ENCODE data around the gene LCAT. TPM values are rescaled to one million over a fixed set of nuclear protein-coding genes. Genes with fewer than 3 reads are reported as not detected.

The LCAT gene
- total RNA-seq, 2 donors from 2014 or later = 6.9 to 17.4 TPM

DNA sequence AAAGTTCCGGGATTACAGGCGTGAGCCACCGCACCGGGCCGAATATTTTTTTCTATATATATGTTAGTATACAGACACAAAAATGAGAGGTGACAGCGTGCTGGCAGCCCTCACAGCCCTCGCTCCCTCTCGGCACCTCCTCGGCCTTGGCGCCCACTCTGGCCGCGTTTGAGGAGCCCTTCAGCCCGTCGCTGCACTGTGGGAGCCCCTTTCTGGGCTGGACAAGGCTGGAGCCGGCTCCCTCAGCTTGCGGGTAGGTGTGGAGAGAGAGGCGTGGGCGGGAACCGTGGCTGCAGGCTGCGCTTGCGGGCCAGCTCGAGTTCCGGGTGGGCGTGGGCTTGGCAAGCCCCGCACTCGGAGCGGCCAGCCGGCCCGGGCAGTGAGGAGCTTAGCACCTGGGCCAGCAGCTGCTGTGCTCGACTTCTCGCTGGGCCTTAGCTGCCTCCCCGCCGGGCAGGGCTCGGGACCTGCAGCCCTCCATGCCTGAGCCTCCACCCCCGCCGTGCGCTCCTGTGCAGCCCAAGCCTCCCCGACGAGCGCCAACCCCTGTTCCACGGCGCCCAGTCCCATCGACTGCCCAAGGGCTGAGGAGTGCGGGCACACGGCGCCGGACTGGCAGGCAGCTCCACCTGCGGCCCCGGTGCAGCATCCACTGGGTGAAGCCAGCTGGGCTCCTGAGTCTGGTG, 38.2 kb upstream of the LCAT start:
- 98% methylated on average over 31 of the region's 49 CpGs for WGBS
- Histone ChIP-seq H3K9me3 (no peaks in the 10 kb centered on the region), H3K4me3 (no peak overlapping the region), H3K27ac (no peak overlapping the region), H3K27me3 (replicated peaks; ENCODE audit: insufficient read depth) (no peaks in the 10 kb centered on the region), H3K4me1 (replicated peaks) (no peaks in the 10 kb centered on the region), H3K36me3 (no peaks in the 10 kb centered on the region)
- no peak for TF ChIP-seq POLR2AphosphoS5 (IDR thresholded peaks at IDR 0.05)
- TF ChIP-seq POLR2A (IDR thresholded peaks at IDR 0.05) = no peak
- TF ChIP-seq CTCF (IDR thresholded peaks at IDR 0.05) = no peak
- DNase-seq (ENCODE audit: low spot score) = no peak
- intact Hi-C loops (cut with DNase I) = loop anchor here (10.0 kb wide), 1 partner anchor 53 kb away; no protein-coding TSS in a partner anchor

GRCh38 chr16:67979955-67980678, 36.2 kb upstream of the LCAT start, which contains the start of gene DPEP3:
TSS of gene DPEP3 (minus strand) at chr16:67980499. CDS start at chr16:67980380, 119 bp downstream.
- intact Hi-C loops (cut with DNase I) = loop anchor here (10.0 kb wide), 1 partner anchor 55 kb away; no protein-coding TSS in a partner anchor
- Histone ChIP-seq H3K4me3 (no peak within 1 kb of the TSS), H3K9me3 (no peaks in the 10 kb centered on the region), H3K4me1 (replicated peaks) (no peaks in the 10 kb centered on the region), H3K27me3 (replicated peaks; ENCODE audit: insufficient read depth) (no peaks in the 10 kb centered on the region), H3K36me3 (no peaks in the 10 kb centered on the region), H3K27ac (no peak within 1 kb of the TSS)
- no peak for DNase-seq (ENCODE audit: low spot score)
- TF ChIP-seq CTCF (IDR thresholded peaks at IDR 0.05) (no peak), POLR2AphosphoS5 (IDR thresholded peaks at IDR 0.05) (no peak), POLR2A (IDR thresholded peaks at IDR 0.05) (no peak)
- WGBS = 74% methylated on average over 47 of the region's 62 CpGs

- intact Hi-C loops (cut with DNase I) = no loop called here
- Histone ChIP-seq H3K27ac (no peak overlapping the region), H3K27me3 (replicated peaks; ENCODE audit: insufficient read depth) (no peaks in the 10 kb centered on the region), H3K36me3 (no peaks in the 10 kb centered on the region), H3K4me3 (no peak overlapping the region), H3K9me3 (no peaks in the 10 kb centered on the region), H3K4me1 (replicated peaks) (no peaks in the 10 kb centered on the region)
- TF ChIP-seq CTCF (IDR thresholded peaks at IDR 0.05) (no peak), POLR2A (IDR thresholded peaks at IDR 0.05) (no peak), POLR2AphosphoS5 (IDR thresholded peaks at IDR 0.05) (no peak)
- 88% methylated on average over 9 of the region's 9 CpGs for WGBS
- DNase-seq (ENCODE audit: low spot score) = no peak
Observed at GRCh38 chr16:67977469-67978227, 33.7 kb upstream of the LCAT start.

DNA sequence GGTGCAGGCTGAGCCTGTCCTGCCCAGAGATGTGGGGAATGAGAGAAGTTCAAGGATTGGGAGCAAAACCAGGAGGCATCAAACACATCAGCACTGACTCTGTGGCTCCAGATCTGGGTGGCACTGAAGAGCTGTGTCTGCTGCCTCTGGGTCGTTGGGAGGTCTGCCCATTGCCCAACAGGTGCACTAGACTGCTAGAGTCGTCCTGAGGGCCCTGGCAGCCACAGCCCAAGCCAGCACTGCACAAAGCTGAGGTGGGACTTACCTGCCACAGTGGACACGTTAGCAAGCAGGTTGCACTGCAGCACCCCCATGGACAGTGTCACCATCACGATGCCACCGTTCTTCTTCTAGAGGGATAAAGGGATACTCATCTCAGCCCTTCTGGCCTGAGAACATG, 33.1 kb upstream of the LCAT start:
- no peaks in the 10 kb centered on the region for H3K36me3 ChIP-seq
- intact Hi-C loops (cut with DNase I) = no loop called here
- no peaks in the 10 kb centered on the region for H3K9me3 ChIP-seq
- WGBS = 62% methylated on average over 5 of the region's 5 CpGs
- no peak overlapping the region for H3K4me3 ChIP-seq
- TF ChIP-seq POLR2AphosphoS5 (IDR thresholded peaks at IDR 0.05) = no peak
- no peak for TF ChIP-seq POLR2A (IDR thresholded peaks at IDR 0.05)
- no peak for TF ChIP-seq CTCF (IDR thresholded peaks at IDR 0.05)
- H3K4me1 ChIP-seq (replicated peaks) = no peaks in the 10 kb centered on the region
- no peak overlapping the region for H3K27ac ChIP-seq
- H3K27me3 ChIP-seq (replicated peaks; ENCODE audit: insufficient read depth) = no peaks in the 10 kb centered on the region
- DNase-seq (ENCODE audit: low spot score) = no peak

Measured in prostate gland (tissue), 2 donors.